ENCODE results near the gene KCNG2.

Gene KCNG2

GRCh38 chr18:79902640-79903039, 104.9 kb downstream of the KCNG2 start:
- Histone ChIP-seq H3K36me3 (ENCODE audit: control insufficient read depth, insufficient read depth, low read length) (no peaks in the 10 kb centered on the region), H3K23ac (ENCODE audit: low read length) (no peak overlapping the region), H3K4me1 (ENCODE audit: control insufficient read depth, low read depth, low read length) (no peaks in the 10 kb centered on the region), H3K4ac (ENCODE audit: low read depth, low read length) (no peak overlapping the region), H2AK5ac (ENCODE audit: low read length) (no peak overlapping the region), H3K79me1 (ENCODE audit: low read length) (no peaks in the 10 kb centered on the region), H3K27ac (ENCODE audit: low read depth, low read length) (no peak overlapping the region), H2BK15ac (replicated peaks; ENCODE audit: low read depth) (no peak overlapping the region), H3K27me3 (ENCODE audit: insufficient read depth, low read length, poor library complexity) (no peaks in the 10 kb centered on the region), H4K5ac (ENCODE audit: low read length) (no peak overlapping the region), H2BK120ac (ENCODE audit: low read depth, low read length) (no peak overlapping the region), H3K4me3 (ENCODE audit: low read length) (no peak overlapping the region), H2BK5ac (ENCODE audit: low read length) (no peak overlapping the region), H3K79me2 (ENCODE audit: control insufficient read depth, insufficient read depth, low read length) (no peaks in the 10 kb centered on the region), H3K9ac (ENCODE audit: low read length) (no peak overlapping the region), H4K8ac (ENCODE audit: low read depth, low read length) (no peak overlapping the region), H3K4me2 (ENCODE audit: low read length) (no peak overlapping the region), H3K56ac (ENCODE audit: low read length) (no peak overlapping the region), H3K18ac (ENCODE audit: low read length) (no peak overlapping the region)
- no CpG with 5 or more reads among the region's 20 CpGs for WGBS (ENCODE audit: extremely low coverage, insufficient coverage, low lambda C conversion rate)
- DNase-seq = no peak

GRCh38 chr18:79903071-79903635, 105.4 kb downstream of the KCNG2 start:
- Histone ChIP-seq H3K18ac (ENCODE audit: low read length) (no peak overlapping the region), H3K56ac (ENCODE audit: low read length) (no peak overlapping the region), H3K79me2 (ENCODE audit: control insufficient read depth, insufficient read depth, low read length) (no peaks in the 10 kb centered on the region), H3K4me2 (ENCODE audit: low read length) (no peak overlapping the region), H4K5ac (ENCODE audit: low read length) (no peak overlapping the region), H2AK5ac (ENCODE audit: low read length) (no peak overlapping the region), H2BK15ac (replicated peaks; ENCODE audit: low read depth) (no peak overlapping the region), H3K36me3 (ENCODE audit: control insufficient read depth, insufficient read depth, low read length) (no peaks in the 10 kb centered on the region), H3K4ac (ENCODE audit: low read depth, low read length) (no peak overlapping the region), H3K4me1 (ENCODE audit: control insufficient read depth, low read depth, low read length) (no peaks in the 10 kb centered on the region), H3K4me3 (ENCODE audit: low read length) (no peak overlapping the region), H3K27me3 (ENCODE audit: insufficient read depth, low read length, poor library complexity) (no peaks in the 10 kb centered on the region), H3K23ac (ENCODE audit: low read length) (no peak overlapping the region), H2BK5ac (ENCODE audit: low read length) (no peak overlapping the region), H3K9ac (ENCODE audit: low read length) (no peak overlapping the region), H3K79me1 (ENCODE audit: low read length) (no peaks in the 10 kb centered on the region), H4K8ac (ENCODE audit: low read depth, low read length) (no peak overlapping the region), H2BK120ac (ENCODE audit: low read depth, low read length) (no peak overlapping the region), H3K27ac (ENCODE audit: low read depth, low read length) (no peak overlapping the region)
- no CpG with 5 or more reads among the region's 28 CpGs for WGBS (ENCODE audit: extremely low coverage, insufficient coverage, low lambda C conversion rate)
- DNase-seq = no peak

- H3K56ac ChIP-seq (ENCODE audit: low read length) = no peak overlapping the region
- H3K4me2 ChIP-seq (ENCODE audit: low read length) = no peak overlapping the region
- H3K79me2 ChIP-seq (ENCODE audit: control insufficient read depth, insufficient read depth, low read length) = no peaks in the 10 kb centered on the region
- H3K27me3 ChIP-seq (ENCODE audit: insufficient read depth, low read length, poor library complexity) = no peaks in the 10 kb centered on the region
- no peaks in the 10 kb centered on the region for H3K36me3 ChIP-seq (ENCODE audit: control insufficient read depth, insufficient read depth, low read length)
- H3K27ac ChIP-seq (ENCODE audit: low read depth, low read length) = no peak overlapping the region
- H2BK120ac ChIP-seq (ENCODE audit: low read depth, low read length) = no peak overlapping the region
- no peak overlapping the region for H4K5ac ChIP-seq (ENCODE audit: low read length)
- no peak overlapping the region for H3K9ac ChIP-seq (ENCODE audit: low read length)
- H2AK5ac ChIP-seq (ENCODE audit: low read length) = no peak overlapping the region
- no peaks in the 10 kb centered on the region for H3K4me1 ChIP-seq (ENCODE audit: control insufficient read depth, low read depth, low read length)
- H3K4ac ChIP-seq (ENCODE audit: low read depth, low read length) = no peak overlapping the region
- WGBS (ENCODE audit: extremely low coverage, insufficient coverage, low lambda C conversion rate) = no CpG with 5 or more reads among the region's 25 CpGs
- H3K23ac ChIP-seq (ENCODE audit: low read length) = no peak overlapping the region
- H2BK5ac ChIP-seq (ENCODE audit: low read length) = no peak overlapping the region
- H3K79me1 ChIP-seq (ENCODE audit: low read length) = no peaks in the 10 kb centered on the region
- H3K4me3 ChIP-seq (ENCODE audit: low read length) = no peak overlapping the region
- H3K18ac ChIP-seq (ENCODE audit: low read length) = no peak overlapping the region
- H4K8ac ChIP-seq (ENCODE audit: low read depth, low read length) = no peak overlapping the region
- no peak overlapping the region for H2BK15ac ChIP-seq (replicated peaks; ENCODE audit: low read depth)
- no peak for DNase-seq
Observed at GRCh38 chr18:79903787-79904356, 106.1 kb downstream of the KCNG2 start.

- no CpG with 5 or more reads among the region's 27 CpGs for WGBS (ENCODE audit: extremely low coverage, insufficient coverage, low lambda C conversion rate)
- Histone ChIP-seq H3K4me2 (ENCODE audit: low read length) (no peak overlapping the region), H3K27ac (ENCODE audit: low read depth, low read length) (no peak overlapping the region), H4K8ac (ENCODE audit: low read depth, low read length) (no peak overlapping the region), H2AK5ac (ENCODE audit: low read length) (no peak overlapping the region), H3K27me3 (ENCODE audit: insufficient read depth, low read length, poor library complexity) (no peaks in the 10 kb centered on the region), H3K79me2 (ENCODE audit: control insufficient read depth, insufficient read depth, low read length) (no peaks in the 10 kb centered on the region), H3K18ac (ENCODE audit: low read length) (no peak overlapping the region), H3K9ac (ENCODE audit: low read length) (no peak overlapping the region), H3K4me3 (ENCODE audit: low read length) (no peak overlapping the region), H3K4me1 (ENCODE audit: control insufficient read depth, low read depth, low read length) (no peaks in the 10 kb centered on the region), H2BK15ac (replicated peaks; ENCODE audit: low read depth) (no peak overlapping the region), H3K36me3 (ENCODE audit: control insufficient read depth, insufficient read depth, low read length) (no peaks in the 10 kb centered on the region), H3K56ac (ENCODE audit: low read length) (no peak overlapping the region), H3K79me1 (ENCODE audit: low read length) (no peaks in the 10 kb centered on the region), H3K4ac (ENCODE audit: low read depth, low read length) (no peak overlapping the region), H4K5ac (ENCODE audit: low read length) (no peak overlapping the region), H3K23ac (ENCODE audit: low read length) (no peak overlapping the region), H2BK120ac (ENCODE audit: low read depth, low read length) (no peak overlapping the region), H2BK5ac (ENCODE audit: low read length) (no peak overlapping the region)
- no peak for DNase-seq
Observed at GRCh38 chr18:79904357-79905147, 106.8 kb downstream of the KCNG2 start.

GRCh38 chr18:79905389-79905911, 107.7 kb downstream of the KCNG2 start:
- no peak overlapping the region for H3K4me2 ChIP-seq (ENCODE audit: low read length)
- H3K79me1 ChIP-seq (ENCODE audit: low read length) = no peaks in the 10 kb centered on the region
- no peak overlapping the region for H2BK5ac ChIP-seq (ENCODE audit: low read length)
- no peaks in the 10 kb centered on the region for H3K27me3 ChIP-seq (ENCODE audit: insufficient read depth, low read length, poor library complexity)
- H3K4me3 ChIP-seq (ENCODE audit: low read length) = no peak overlapping the region
- no peak overlapping the region for H4K8ac ChIP-seq (ENCODE audit: low read depth, low read length)
- no peak overlapping the region for H3K23ac ChIP-seq (ENCODE audit: low read length)
- no peak overlapping the region for H3K18ac ChIP-seq (ENCODE audit: low read length)
- no peaks in the 10 kb centered on the region for H3K36me3 ChIP-seq (ENCODE audit: control insufficient read depth, insufficient read depth, low read length)
- no peak overlapping the region for H2AK5ac ChIP-seq (ENCODE audit: low read length)
- no peak overlapping the region for H3K56ac ChIP-seq (ENCODE audit: low read length)
- no CpG with 5 or more reads among the region's 21 CpGs for WGBS (ENCODE audit: extremely low coverage, insufficient coverage, low lambda C conversion rate)
- no peak overlapping the region for H3K9ac ChIP-seq (ENCODE audit: low read length)
- no peaks in the 10 kb centered on the region for H3K4me1 ChIP-seq (ENCODE audit: control insufficient read depth, low read depth, low read length)
- no peak for DNase-seq
- no peak overlapping the region for H2BK15ac ChIP-seq (replicated peaks; ENCODE audit: low read depth)
- H2BK120ac ChIP-seq (ENCODE audit: low read depth, low read length) = no peak overlapping the region
- H3K27ac ChIP-seq (ENCODE audit: low read depth, low read length) = no peak overlapping the region
- H3K4ac ChIP-seq (ENCODE audit: low read depth, low read length) = no peak overlapping the region
- no peaks in the 10 kb centered on the region for H3K79me2 ChIP-seq (ENCODE audit: control insufficient read depth, insufficient read depth, low read length)
- H4K5ac ChIP-seq (ENCODE audit: low read length) = no peak overlapping the region

Data from mesendoderm (in vitro differentiated cells).